ENCODE results near the gene TBC1D1. TPM values are rescaled to one million over a fixed set of nuclear protein-coding genes. Genes with fewer than 3 reads are reported as not detected.

TBC1D1 gene
- total RNA-seq, 4 donors from 2014 or later = 66.2 to 120 (median 87.9) TPM

GRCh38 chr4:38166768-38167167 is 275.9 kb downstream of the TBC1D1 start:
- Histone ChIP-seq H3K9me3 (no peaks in the 10 kb centered on the region), H3K36me3 (no peaks in the 10 kb centered on the region), H3K27me3 (no peaks in the 10 kb centered on the region), H3K4me3 (no peak overlapping the region), H3K4me1 (no peaks in the 10 kb centered on the region), H3K27ac (no peak overlapping the region)
- no peak for TF ChIP-seq CTCF (IDR thresholded peaks at IDR 0.05)
- TF ChIP-seq POLR2A (IDR thresholded peaks at IDR 0.05) = no peak
- no peak for DNase-seq

- no peaks in the 10 kb centered on the region for H3K9me3 ChIP-seq
- H3K4me1 ChIP-seq = no peaks in the 10 kb centered on the region
- H3K36me3 ChIP-seq = no peaks in the 10 kb centered on the region
- no peak overlapping the region for H3K27ac ChIP-seq
- TF ChIP-seq POLR2A (IDR thresholded peaks at IDR 0.05) (no peak), CTCF (IDR thresholded peaks at IDR 0.05) (no peak)
- H3K27me3 ChIP-seq = no peaks in the 10 kb centered on the region
- DNase-seq = no peak
- H3K4me3 ChIP-seq = no peak overlapping the region
Observed at GRCh38 chr4:38167973-38168372, 277.1 kb downstream of the TBC1D1 start.

GRCh38 chr4:38169524-38169923 is 278.6 kb downstream of the TBC1D1 start:
- Histone ChIP-seq H3K27ac (no peak overlapping the region), H3K4me1 (no peaks in the 10 kb centered on the region), H3K4me3 (no peak overlapping the region), H3K9me3 (no peaks in the 10 kb centered on the region), H3K36me3 (no peaks in the 10 kb centered on the region), H3K27me3 (no peaks in the 10 kb centered on the region)
- TF ChIP-seq CTCF (IDR thresholded peaks at IDR 0.05) (peak in 3 of 6 experiments; percentile 21 to 45 (median 43)), POLR2A (IDR thresholded peaks at IDR 0.05) (no peak)
- DNase-seq = no peak

GRCh38 chr4:38170338-38171169 is 279.7 kb downstream of the TBC1D1 start:
- no peaks in the 10 kb centered on the region for H3K4me1 ChIP-seq
- no peak overlapping the region for H3K4me3 ChIP-seq
- H3K27ac ChIP-seq = no peak overlapping the region
- no peaks in the 10 kb centered on the region for H3K36me3 ChIP-seq
- DNase-seq = no peak
- no peaks in the 10 kb centered on the region for H3K9me3 ChIP-seq
- no peaks in the 10 kb centered on the region for H3K27me3 ChIP-seq
- no peak for TF ChIP-seq CTCF (IDR thresholded peaks at IDR 0.05)
- no peak for TF ChIP-seq POLR2A (IDR thresholded peaks at IDR 0.05)

DNA sequence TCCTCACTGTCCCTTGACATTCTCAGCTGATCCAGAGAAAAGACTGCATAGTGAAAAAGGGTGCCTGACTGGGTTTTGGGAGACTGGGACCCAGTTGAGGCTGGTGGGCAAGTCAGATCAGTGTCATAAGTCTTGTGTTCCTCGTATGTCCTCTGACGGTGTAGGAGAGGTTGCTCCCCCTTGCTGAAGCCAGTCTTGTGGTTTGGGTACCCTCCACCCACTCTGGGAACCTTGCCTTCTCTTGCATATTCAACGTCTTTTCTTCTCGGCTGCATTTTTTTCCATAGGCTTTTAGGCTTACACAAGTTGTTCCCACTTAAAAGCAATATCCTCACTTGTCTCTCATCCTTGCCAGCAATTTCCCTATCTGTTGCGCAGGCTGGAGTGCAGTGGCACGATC is 281.2 kb downstream of the TBC1D1 start:
- Histone ChIP-seq H3K27me3 (no peaks in the 10 kb centered on the region), H3K4me3 (no peak overlapping the region), H3K4me1 (peaks cover 0 to 3% (median 0%) of the 10 kb centered on the region in 4 donors), H3K9me3 (no peaks in the 10 kb centered on the region), H3K27ac (no peak overlapping the region), H3K36me3 (no peaks in the 10 kb centered on the region)
- no peak for DNase-seq
- TF ChIP-seq CTCF (IDR thresholded peaks at IDR 0.05) = no peak
- no peak for TF ChIP-seq POLR2A (IDR thresholded peaks at IDR 0.05)
